Neural cell (in vitro differentiated cells): ENCODE data around the gene BROX.

ENCODE experiments used
- CTCF ChIP-seq: fragments of 450-650 bp; IDR thresholded peaks from 2 replicates; pipeline ENCODE4 v1.5.1; 2014; ENCODE audit warnings: antibody characterized with exemption, mild to moderate bottlenecking, moderate library complexity; ENCODE audit not compliant: poor library complexity, severe bottlenecking
- EP300 ChIP-seq: fragments of 450-650 bp; conservative IDR thresholded peaks from 2 replicates; pipeline ENCODE4 v1.6.1; 2014; ENCODE audit warnings: antibody characterized with exemption, mild to moderate bottlenecking, moderate library complexity; ENCODE audit not compliant: poor library complexity, severe bottlenecking
- EZH2 ChIP-seq: fragments of 200-600, 300-800 bp; shearing (Covaris generic), sonication (generic); IDR thresholded peaks from 2 replicates; pipeline ENCODE4 v1.6.1; 2014; ENCODE audit warnings: antibody characterized with exemption, low read length, borderline replicate concordance, mild to moderate bottlenecking; ENCODE audit not compliant: insufficient read depth, poor library complexity, severe bottlenecking
- MXI1 ChIP-seq: fragments of 450-650 bp; conservative IDR thresholded peaks from 2 replicates; pipeline ENCODE4 v1.6.1; 2014; ENCODE audit warnings: antibody characterized with exemption, mild to moderate bottlenecking; ENCODE audit not compliant: poor library complexity, severe bottlenecking
- RAD21 ChIP-seq: fragments of 450-650 bp; conservative IDR thresholded peaks from 2 replicates; pipeline ENCODE4 v1.6.1; 2014; ENCODE audit warnings: antibody characterized with exemption, mild to moderate bottlenecking, moderate library complexity
- REST ChIP-seq: IDR thresholded peaks from 2 replicates; pipeline ENCODE4 v1.6.1; 2012; ENCODE audit warnings: borderline replicate concordance

- no peak for TF ChIP-seq RAD21
- TF ChIP-seq CTCF, result no peak
- no peak for TF ChIP-seq EP300
- no peak for TF ChIP-seq MXI1
- TF ChIP-seq EZH2, result no peak
- TF ChIP-seq REST, result no peak
These were observed 20.1 kb downstream of the BROX start for GRCh38 chr1:222732216-222733159.
